IgD-negative memory B cell (primary cell): Measurements from ENCODE around the gene PTGES2. TPM values are rescaled to one million over a fixed set of nuclear protein-coding genes. Genes with fewer than 3 reads are reported as not detected.
A peak's percentile ranks its signal among the peaks of the same experiment; 100 is the strongest.
"Not testable (repeated sequence)": the region's sequence is repeated elsewhere in the genome, so short reads cannot be mapped to it uniquely, and the experiment has no call there.

ENCODE experiments used
- H3K27ac Mint-ChIP-seq, 3 donors: one replicate each; pipeline ENCODE4 v1.8.0; 2020 to 2022; ENCODE audit warnings: mild to moderate bottlenecking in 3 of 3, mixed read lengths in 3 of 3, moderate library complexity in 1 of 3
- H3K27me3 Mint-ChIP-seq: one replicate; pipeline ENCODE4 v1.8.0; 2021; ENCODE audit warnings: mixed read lengths
- H3K36me3 Mint-ChIP-seq: one replicate; pipeline ENCODE4 v1.8.0; 2020; ENCODE audit warnings: mild to moderate bottlenecking, mixed read lengths
- H3K4me1 Mint-ChIP-seq, 3 donors: one replicate each; pipeline ENCODE4 v1.8.0; 2020 to 2022; ENCODE audit warnings: mixed read lengths in 3 of 3, mild to moderate bottlenecking in 1 of 3
- H3K4me3 Mint-ChIP-seq, 4 donors: one replicate each; pipeline ENCODE4 v1.8.0; 2020 to 2022; ENCODE audit warnings: mild to moderate bottlenecking in 4 of 4, mixed read lengths in 4 of 4, moderate library complexity in 3 of 4
- H3K9me3 Mint-ChIP-seq, 3 donors: one replicate each; pipeline ENCODE4 v1.8.0; 2020 to 2021; ENCODE audit warnings: mixed read lengths in 3 of 3, mild to moderate bottlenecking in 1 of 3
- polyA plus RNA-seq: library from polyadenylated mRNA; unstranded; fragments of 300-500 nt; fragmentation: Illumina TruSeq; gene quantifications from one replicate; pipeline ENCODE4 v1.2.3, GENCODE V29; 2021

The PTGES2 gene
- polyA plus RNA-seq, 1 donor from 2014 or later: 57.4 TPM

GRCh38 chr9:128131346-128131745, 3.8 kb upstream of the PTGES2 start:
- not testable (repeated sequence) for H3K36me3 Mint-ChIP-seq, H3K27me3 Mint-ChIP-seq, H3K9me3 Mint-ChIP-seq, H3K27ac Mint-ChIP-seq
- peak overlapping the region in 1 of 4 donors; percentile 17 for H3K4me3 Mint-ChIP-seq
- H3K4me1 Mint-ChIP-seq: peaks cover 6 to 19% (median 8%) of the 10 kb centered on the region in 3 donors

- not testable (repeated sequence) for H3K27me3 Mint-ChIP-seq, H3K27ac Mint-ChIP-seq, H3K9me3 Mint-ChIP-seq, H3K36me3 Mint-ChIP-seq
- Mint-ChIP-seq H3K4me1 (peaks cover 13 to 26% (median 15%) of the 10 kb centered on the region in 3 donors), H3K4me3 (peak overlapping the region in 1 of 4 donors; percentile 17)
Observed at GRCh38 chr9:128130651-128131050, 3.1 kb upstream of the PTGES2 start.

- not testable (repeated sequence) for H3K27me3 Mint-ChIP-seq, H3K9me3 Mint-ChIP-seq, H3K36me3 Mint-ChIP-seq
- peak overlapping the region; percentile 79 to 100 (median 94) for H3K4me3 Mint-ChIP-seq
- H3K4me1 Mint-ChIP-seq: peaks cover 18 to 29% (median 20%) of the 10 kb centered on the region in 3 donors
- H3K27ac Mint-ChIP-seq: peak overlapping the region in 2 of 3 donors; percentile 50 to 100
Observed at GRCh38 chr9:128129976-128130590, 2.6 kb upstream of the PTGES2 start.

DNA sequence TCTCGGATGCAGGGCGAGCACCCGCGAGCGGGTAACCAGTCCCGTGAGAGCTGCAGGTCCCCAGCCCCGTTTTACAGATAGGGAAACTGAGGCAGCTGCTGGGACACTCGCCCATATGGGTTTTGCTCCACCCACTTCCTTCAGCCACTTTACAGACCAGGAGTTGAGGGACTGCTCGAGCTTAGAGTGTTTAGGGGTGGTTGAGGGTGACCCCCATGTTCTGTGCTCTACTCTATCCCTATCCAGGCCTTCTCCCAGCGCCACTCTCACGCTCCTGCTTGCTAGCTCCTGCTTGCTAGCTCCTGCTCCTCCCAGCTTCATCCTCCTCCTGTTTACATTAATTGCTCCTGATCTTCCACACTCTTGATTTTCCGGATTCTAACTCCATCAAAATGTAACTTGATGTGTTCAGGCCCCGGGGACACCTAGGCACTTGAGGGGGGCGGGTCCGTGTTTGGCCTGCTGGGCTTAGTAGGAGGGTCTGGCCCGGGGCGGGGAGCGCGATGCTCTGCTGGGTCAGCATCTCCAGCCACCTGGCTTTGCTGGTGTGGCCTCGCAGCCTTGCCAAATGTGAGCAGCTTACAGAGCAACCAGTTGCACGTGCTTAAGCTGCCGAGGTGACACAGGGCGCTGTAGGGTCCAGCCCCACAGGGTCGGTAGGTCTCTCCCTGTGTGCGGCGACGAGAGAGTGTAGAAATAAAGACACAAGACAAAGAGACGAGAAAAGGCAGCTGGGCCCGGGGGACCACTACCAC, 1.5 kb upstream of the PTGES2 start:
- Mint-ChIP-seq H3K27ac (peak overlapping the region; percentile 100), H3K9me3 (no peaks in the 10 kb centered on the region), H3K27me3 (peaks cover 4% of the 10 kb centered on the region), H3K36me3 (no peaks in the 10 kb centered on the region), H3K4me3 (peak overlapping the region; percentile 98 to 100 (median 99)), H3K4me1 (peaks cover 22 to 34% (median 23%) of the 10 kb centered on the region in 3 donors)

GRCh38 chr9:128127990-128128835, 684 bp upstream of the PTGES2 start:
- H3K36me3 Mint-ChIP-seq: no peaks in the 10 kb centered on the region
- peak overlapping the region; percentile 98 to 100 (median 99) for H3K4me3 Mint-ChIP-seq
- peaks cover 4% of the 10 kb centered on the region for H3K27me3 Mint-ChIP-seq
- peaks cover 23 to 32% (median 24%) of the 10 kb centered on the region in 3 donors for H3K4me1 Mint-ChIP-seq
- peak overlapping the region; percentile 100 for H3K27ac Mint-ChIP-seq
- no peaks in the 10 kb centered on the region for H3K9me3 Mint-ChIP-seq

GRCh38 chr9:128125580-128126354, 1.8 kb downstream of the PTGES2 start:
- Mint-ChIP-seq H3K4me1 (peaks cover 23 to 30% (median 24%) of the 10 kb centered on the region in 3 donors), H3K9me3 (no peaks in the 10 kb centered on the region), H3K36me3 (no peaks in the 10 kb centered on the region), H3K27ac (peak overlapping the region; percentile 85 to 100 (median 86)), H3K27me3 (no peaks in the 10 kb centered on the region), H3K4me3 (peak overlapping the region; percentile 83 to 93 (median 92))

DNA sequence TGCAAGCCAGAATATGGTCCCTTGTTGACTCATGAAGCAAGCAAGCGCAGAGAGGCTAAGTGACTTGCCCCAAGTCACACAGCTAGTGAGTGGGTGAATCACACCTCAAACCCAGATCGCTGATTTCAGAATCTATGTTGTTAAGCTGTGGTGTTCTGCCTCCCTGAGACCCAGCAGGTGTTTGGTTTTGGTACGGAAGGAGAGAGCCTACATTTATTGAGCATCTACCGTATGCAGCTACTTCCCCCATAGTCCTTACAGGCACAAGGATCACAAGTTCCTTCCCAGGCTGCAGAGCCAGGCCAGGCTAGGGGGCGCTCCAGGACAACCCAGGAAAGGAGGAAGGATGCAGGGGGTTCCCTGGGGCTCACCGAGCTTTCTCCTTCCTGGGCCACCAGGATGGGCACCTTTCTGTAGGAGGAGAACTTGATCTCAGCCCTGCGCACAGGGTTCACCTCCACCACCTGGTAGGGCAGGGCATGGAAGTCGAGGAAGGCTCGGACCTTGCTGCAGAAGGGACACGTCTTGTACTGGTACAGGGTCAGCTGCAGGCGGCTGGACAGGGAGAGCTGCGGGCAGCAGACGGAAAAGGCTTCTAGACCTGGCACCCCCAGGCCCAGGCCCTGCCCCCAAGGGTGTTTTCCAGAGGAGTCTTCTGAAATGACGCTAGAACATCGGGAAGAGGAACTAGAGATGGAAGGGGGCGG, 2.5 kb downstream of the PTGES2 start:
- H3K27ac Mint-ChIP-seq: peak overlapping the region in 2 of 3 donors; percentile 63 to 100
- H3K36me3 Mint-ChIP-seq: no peaks in the 10 kb centered on the region
- H3K4me3 Mint-ChIP-seq: peak overlapping the region; percentile 81 to 93 (median 87)
- no peaks in the 10 kb centered on the region for H3K27me3 Mint-ChIP-seq
- peaks cover 23 to 30% (median 24%) of the 10 kb centered on the region in 3 donors for H3K4me1 Mint-ChIP-seq
- no peaks in the 10 kb centered on the region for H3K9me3 Mint-ChIP-seq

- H3K27me3 Mint-ChIP-seq: no peaks in the 10 kb centered on the region
- H3K27ac Mint-ChIP-seq: peak overlapping the region in 2 of 3 donors; percentile 63 to 100
- H3K4me1 Mint-ChIP-seq: peaks cover 21 to 29% (median 22%) of the 10 kb centered on the region in 3 donors
- peak overlapping the region in 3 of 4 donors; percentile 26 to 91 (median 83) for H3K4me3 Mint-ChIP-seq
- no peaks in the 10 kb centered on the region for H3K36me3 Mint-ChIP-seq
- no peaks in the 10 kb centered on the region for H3K9me3 Mint-ChIP-seq
Observed at GRCh38 chr9:128124451-128124850, 3.1 kb downstream of the PTGES2 start.

GRCh38 chr9:128123451-128124080, 4.0 kb downstream of the PTGES2 start:
- Mint-ChIP-seq H3K36me3 (no peaks in the 10 kb centered on the region), H3K9me3 (no peaks in the 10 kb centered on the region), H3K27ac (no peak overlapping the region), H3K27me3 (no peaks in the 10 kb centered on the region), H3K4me3 (peak overlapping the region in 1 of 4 donors; percentile 27), H3K4me1 (peaks cover 17 to 23% (median 18%) of the 10 kb centered on the region in 3 donors)

GRCh38 chr9:128122809-128123175, 4.7 kb downstream of the PTGES2 start:
- Mint-ChIP-seq H3K27ac (no peak overlapping the region), H3K4me3 (peak overlapping the region in 1 of 4 donors; percentile 49), H3K4me1 (peaks cover 17 to 19% (median 18%) of the 10 kb centered on the region in 3 donors), H3K27me3 (no peaks in the 10 kb centered on the region), H3K9me3 (no peaks in the 10 kb centered on the region), H3K36me3 (no peaks in the 10 kb centered on the region)

DNA sequence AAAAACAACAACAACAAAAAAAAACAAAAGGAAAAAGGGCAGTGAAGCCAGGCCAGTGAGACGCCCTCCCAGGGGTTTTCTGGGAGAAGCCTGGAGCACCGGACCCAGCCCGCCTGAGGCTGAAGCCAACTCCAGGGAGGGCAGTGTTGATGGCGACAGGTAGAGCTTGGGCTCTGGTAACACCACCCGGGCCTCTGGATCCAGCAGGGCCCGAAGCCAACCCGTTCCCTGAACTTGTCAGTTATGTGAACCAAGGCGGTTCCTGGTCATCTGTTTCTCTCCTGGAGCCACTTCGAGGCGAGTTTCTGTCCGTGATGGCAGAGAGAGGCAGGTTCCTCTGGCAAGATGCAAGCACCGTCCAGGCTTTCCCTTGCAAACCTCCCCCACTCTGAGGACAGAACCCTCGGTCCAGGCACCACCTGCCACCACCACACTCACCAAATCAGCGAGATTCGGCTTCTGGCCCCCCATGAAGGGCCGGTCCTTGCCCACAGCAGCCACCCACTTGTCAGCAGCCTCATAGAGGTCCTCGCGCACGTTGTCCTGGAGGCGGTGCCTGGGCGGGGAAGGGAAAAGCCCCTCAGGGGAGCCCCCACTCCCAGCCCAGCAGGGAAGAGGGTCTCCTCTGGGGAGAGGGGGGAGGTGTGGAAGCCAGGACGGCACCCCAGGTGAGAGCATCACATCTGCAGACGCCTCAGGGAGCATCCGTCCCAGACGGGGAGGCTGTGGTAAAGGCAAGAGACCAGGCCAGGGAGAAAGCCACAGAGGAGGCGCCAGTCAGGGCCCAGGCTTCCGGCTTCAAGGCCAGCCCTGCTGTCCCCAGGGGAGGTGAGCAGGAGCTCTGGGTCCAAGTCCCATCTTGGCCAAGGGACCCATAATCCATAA, 5.4 kb downstream of the PTGES2 start:
- Mint-ChIP-seq H3K27me3 (no peaks in the 10 kb centered on the region), H3K4me3 (no peak overlapping the region), H3K27ac (no peak overlapping the region), H3K9me3 (no peaks in the 10 kb centered on the region), H3K4me1 (peaks cover 20 to 22% (median 21%) of the 10 kb centered on the region in 3 donors), H3K36me3 (no peaks in the 10 kb centered on the region)

GRCh38 chr9:128121466-128121810, 6.1 kb downstream of the PTGES2 start:
- no peaks in the 10 kb centered on the region for H3K9me3 Mint-ChIP-seq
- H3K4me3 Mint-ChIP-seq: no peak overlapping the region

More at GRCh38 chr9:128121466-128121810, 6.1 kb downstream of the PTGES2 start:
- Mint-ChIP-seq H3K36me3 (no peaks in the 10 kb centered on the region), H3K27ac (no peak overlapping the region), H3K27me3 (no peaks in the 10 kb centered on the region), H3K4me1 (peaks cover 20 to 22% (median 21%) of the 10 kb centered on the region in 3 donors)
